ENCODE data around the gene P3H2. TPM values are rescaled to one million over a fixed set of nuclear protein-coding genes. Genes with fewer than 3 reads are reported as not detected.
"Not testable (repeated sequence)": the region's sequence is repeated elsewhere in the genome, so short reads cannot be mapped to it uniquely, and the experiment has no call there.

Gene P3H2
- total and polyA plus RNA-seq, 5 donors = 1.7 to 4.1 (median 3.3) TPM

DNA sequence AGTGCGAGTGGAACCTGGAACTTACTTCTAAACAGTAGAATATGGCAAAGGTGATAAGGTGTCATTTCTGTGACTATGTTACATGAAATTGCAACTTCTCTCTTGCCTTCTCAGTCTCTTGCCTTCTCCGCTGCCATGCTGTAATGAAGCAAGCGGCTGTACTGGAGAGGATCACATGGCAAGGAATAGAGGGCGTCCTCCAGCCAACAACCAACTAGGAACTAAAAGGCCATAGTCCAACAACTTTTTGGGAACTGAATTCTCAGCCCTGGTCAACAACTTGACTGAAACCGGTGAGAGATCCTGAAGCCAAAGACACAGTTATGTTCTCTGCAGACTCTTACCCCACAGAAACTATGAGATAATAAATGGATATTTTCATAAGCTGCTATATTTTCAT is 143.5 kb downstream of the P3H2 start:
- no peaks in the 10 kb centered on the region for H3K27me3 ChIP-seq (ENCODE audit: control insufficient read depth, insufficient read depth)
- no peak for ATAC-seq
- no peak overlapping the region for H3K27ac ChIP-seq (ENCODE audit: low read length)
- DNase-seq = no peak
- 81% methylated on average over 5 of the region's 5 CpGs for WGBS
- no peaks in the 10 kb centered on the region for H3K9me3 ChIP-seq (ENCODE audit: control insufficient read depth, low read length)
- intact Hi-C loops (cut with DNase I) = no loop called here
- H3K4me3 ChIP-seq (ENCODE audit: low read length) = no peak overlapping the region
- peaks cover 5% of the 10 kb centered on the region for H3K4me1 ChIP-seq (ENCODE audit: control insufficient read depth, insufficient read depth, low read length)

DNA sequence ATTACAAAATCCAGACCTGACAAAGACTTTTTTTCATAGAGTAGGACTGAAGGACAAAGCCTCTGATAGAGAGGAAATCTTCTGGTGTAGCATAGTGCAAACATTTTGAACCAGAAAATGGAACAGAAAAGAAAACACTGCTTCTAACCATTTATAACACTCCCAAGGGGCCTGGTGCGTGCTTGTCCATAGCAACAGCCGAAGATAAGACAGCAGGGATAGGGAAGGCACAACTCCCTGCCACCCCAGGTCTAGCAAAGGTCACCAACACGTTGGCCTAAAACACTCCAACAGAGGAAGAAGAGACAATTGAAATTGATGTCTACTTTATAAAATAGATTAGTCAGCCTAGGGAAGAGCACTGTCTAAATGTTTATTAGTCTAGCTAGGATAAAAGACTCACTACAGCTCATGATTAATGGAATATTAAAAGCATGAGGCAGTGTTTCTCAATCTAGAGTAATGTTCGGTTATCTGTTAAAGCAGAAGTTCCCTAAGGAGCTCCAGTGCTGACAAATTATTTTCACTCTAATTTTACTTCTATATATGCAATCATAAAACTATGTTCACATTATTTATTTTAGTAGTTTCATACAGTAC is 145.2 kb downstream of the P3H2 start:
- intact Hi-C loops (cut with DNase I) = no loop called here
- no peaks in the 10 kb centered on the region for H3K9me3 ChIP-seq (ENCODE audit: control insufficient read depth, low read length)
- WGBS = 41% methylated on average over 4 of the region's 4 CpGs
- no peak overlapping the region for H3K4me3 ChIP-seq (ENCODE audit: low read length)
- peak in 1 of 3 donors; percentile 58 for DNase-seq
- no peaks in the 10 kb centered on the region for H3K4me1 ChIP-seq (ENCODE audit: control insufficient read depth, insufficient read depth, low read length)
- peak overlapping the region; percentile 58 for H3K27ac ChIP-seq (ENCODE audit: low read length)
- peak; percentile 45 to 76 for ATAC-seq
- no peaks in the 10 kb centered on the region for H3K27me3 ChIP-seq (ENCODE audit: control insufficient read depth, insufficient read depth)

DNA sequence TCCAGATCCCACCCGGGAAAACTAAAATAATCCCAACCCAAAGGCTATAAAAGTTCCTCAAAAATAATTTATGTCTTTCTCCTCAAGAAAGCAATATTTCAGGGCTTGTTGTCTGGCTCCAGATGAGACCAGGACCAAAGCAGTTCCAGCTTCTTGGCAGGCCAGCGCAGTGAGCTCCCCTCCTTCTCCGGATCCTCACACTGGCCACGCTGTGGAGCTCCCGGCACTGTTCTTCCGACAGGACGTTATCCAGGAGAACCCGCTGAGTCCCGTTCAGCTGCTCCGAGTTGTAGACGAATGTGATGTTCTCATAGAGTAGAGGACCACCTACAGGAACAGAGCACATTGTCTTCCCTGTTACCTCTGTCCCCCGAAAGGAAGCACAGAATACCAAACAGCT is 146.3 kb downstream of the P3H2 start:
- no peaks in the 10 kb centered on the region for H3K27me3 ChIP-seq (ENCODE audit: control insufficient read depth, insufficient read depth)
- intact Hi-C loops (cut with DNase I) = no loop called here
- no peaks in the 10 kb centered on the region for H3K4me1 ChIP-seq (ENCODE audit: control insufficient read depth, insufficient read depth, low read length)
- DNase-seq (no peak), ATAC-seq (no peak)
- H3K9me3 ChIP-seq (ENCODE audit: control insufficient read depth, low read length) = no peaks in the 10 kb centered on the region
- WGBS = 91% methylated on average over 12 of the region's 12 CpGs
- H3K27ac ChIP-seq (ENCODE audit: low read length) = no peak overlapping the region
- H3K4me3 ChIP-seq (ENCODE audit: low read length) = no peak overlapping the region

DNA sequence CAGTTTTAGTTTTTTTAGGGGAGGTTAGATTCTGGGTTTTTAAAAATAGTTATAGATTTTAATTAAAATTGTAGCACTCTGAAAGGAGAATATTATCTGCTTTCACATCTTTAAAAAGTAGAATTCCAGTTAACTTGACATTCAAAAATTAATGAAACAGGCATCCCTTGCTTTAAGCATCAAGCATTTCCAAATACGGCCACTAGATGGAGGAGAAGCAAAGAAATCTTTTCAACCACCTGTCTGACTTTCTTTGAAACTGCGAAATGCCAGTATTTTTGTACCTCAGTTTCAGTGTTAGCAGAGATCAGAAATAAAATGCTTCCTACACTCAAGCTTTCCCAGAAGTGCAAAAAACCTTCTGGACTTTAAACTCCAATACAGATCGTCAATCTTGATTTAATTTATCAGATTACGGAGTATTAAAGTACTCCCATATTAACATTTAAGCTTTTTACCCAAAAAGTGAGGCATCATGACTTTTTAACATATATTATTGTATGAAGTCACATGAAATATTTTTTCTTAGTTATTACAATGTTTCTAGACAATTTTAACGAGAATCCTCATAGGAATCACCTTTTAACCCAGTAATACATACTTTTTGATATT is 153.3 kb downstream of the P3H2 start:
- DNase-seq (no peak), ATAC-seq (no peak)
- no peaks in the 10 kb centered on the region for H3K4me1 ChIP-seq (ENCODE audit: control insufficient read depth, insufficient read depth, low read length)
- 42% methylated on average over 5 of the region's 5 CpGs for WGBS
- H3K4me3 ChIP-seq (ENCODE audit: low read length) = no peak overlapping the region
- H3K27ac ChIP-seq (ENCODE audit: low read length) = no peak overlapping the region
- intact Hi-C loops (cut with DNase I) = loop anchor here in 1 of 4 donors (10.0 kb wide), 1 partner anchor 157 kb away; the partner anchor contains the start of gene P3H2
- H3K9me3 ChIP-seq (ENCODE audit: control insufficient read depth, low read length) = no peaks in the 10 kb centered on the region
- H3K27me3 ChIP-seq (ENCODE audit: control insufficient read depth, insufficient read depth) = no peaks in the 10 kb centered on the region

DNA sequence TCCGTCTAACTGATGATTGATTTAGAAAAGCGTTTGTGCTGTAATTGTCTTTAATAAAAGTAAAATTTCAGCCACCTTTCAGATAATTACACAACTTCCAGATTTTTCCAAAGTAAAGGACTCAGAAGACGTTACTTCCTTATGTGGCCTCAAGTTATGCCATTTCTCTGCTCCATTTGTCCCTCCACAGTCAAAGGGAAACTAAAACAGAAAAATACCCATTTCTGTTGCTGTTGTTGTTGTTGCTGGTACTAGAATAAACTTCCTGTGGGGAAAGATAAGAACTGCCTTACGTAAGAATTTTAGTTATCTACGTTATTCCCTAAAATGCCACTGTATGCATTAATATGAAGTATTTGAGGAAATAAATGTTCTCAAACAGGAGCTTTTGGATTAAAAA is 153.9 kb downstream of the P3H2 start:
- ATAC-seq = no peak

DNA sequence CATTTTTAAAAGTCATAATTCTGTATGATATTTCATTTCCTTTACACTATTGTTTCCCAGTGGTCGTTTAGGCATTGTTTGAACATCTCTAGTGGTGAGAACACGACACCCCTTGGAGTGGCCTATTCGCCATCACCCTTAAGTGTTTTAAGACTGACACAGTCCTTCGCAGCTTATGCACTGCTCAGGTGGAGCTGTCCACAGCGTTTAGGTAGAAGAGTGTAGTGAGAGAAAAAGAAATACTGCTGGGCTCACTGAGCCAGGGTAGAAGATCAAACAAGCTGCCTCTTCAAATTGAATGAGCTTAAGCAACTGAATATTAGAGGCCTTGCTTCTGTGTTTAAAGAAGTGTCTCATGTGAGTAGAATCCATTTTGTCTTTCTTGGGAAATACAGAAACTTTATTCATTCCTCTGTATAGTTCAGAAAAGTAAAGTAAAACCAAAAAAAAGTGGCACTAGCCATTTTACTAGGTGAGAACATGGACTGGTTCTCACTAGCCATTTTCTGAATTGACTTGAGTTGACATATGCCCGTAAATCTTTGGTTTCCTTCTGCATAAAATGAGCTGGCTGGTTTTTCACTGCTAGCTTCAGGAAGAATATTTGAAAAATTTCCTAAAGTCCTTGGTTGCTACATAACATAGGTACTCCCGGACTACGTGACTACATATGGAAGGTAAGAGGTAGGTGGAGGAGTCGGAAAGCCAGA is 155.9 kb downstream of the P3H2 start:
- no peak for DNase-seq
- Histone ChIP-seq H3K4me3 (ENCODE audit: low read length) (no peak overlapping the region), H3K27me3 (ENCODE audit: control insufficient read depth, insufficient read depth) (peaks cover 3% of the 10 kb centered on the region), H3K4me1 (ENCODE audit: control insufficient read depth, insufficient read depth, low read length) (no peaks in the 10 kb centered on the region), H3K9me3 (ENCODE audit: control insufficient read depth, low read length) (no peaks in the 10 kb centered on the region), H3K27ac (ENCODE audit: low read length) (no peak overlapping the region)
- ATAC-seq = no peak
- intact Hi-C loops (cut with DNase I) = loop anchor here (5.0 to 10.0 kb wide), 4 partner anchors 160 to 458 kb away; partner anchors contain the start of genes CLDN1 (in 1 of the 4) and P3H2 (in 1 of the 4)
- WGBS = 81% methylated on average over 9 of the region's 9 CpGs

More for the DNA sequence above, 153.9 kb downstream of the P3H2 start:
- Histone ChIP-seq H3K4me3 (ENCODE audit: low read length) (no peak overlapping the region), H3K27ac (ENCODE audit: low read length) (no peak overlapping the region), H3K27me3 (ENCODE audit: control insufficient read depth, insufficient read depth) (no peaks in the 10 kb centered on the region), H3K4me1 (ENCODE audit: control insufficient read depth, insufficient read depth, low read length) (no peaks in the 10 kb centered on the region), H3K9me3 (ENCODE audit: control insufficient read depth, low read length) (no peaks in the 10 kb centered on the region)
- 49% methylated on average over 5 of the region's 5 CpGs for WGBS
- intact Hi-C loops (cut with DNase I) = loop anchor here in 1 of 4 donors (10.0 kb wide), 1 partner anchor 158 kb away; the partner anchor contains the start of gene P3H2
- no peak for DNase-seq

DNA sequence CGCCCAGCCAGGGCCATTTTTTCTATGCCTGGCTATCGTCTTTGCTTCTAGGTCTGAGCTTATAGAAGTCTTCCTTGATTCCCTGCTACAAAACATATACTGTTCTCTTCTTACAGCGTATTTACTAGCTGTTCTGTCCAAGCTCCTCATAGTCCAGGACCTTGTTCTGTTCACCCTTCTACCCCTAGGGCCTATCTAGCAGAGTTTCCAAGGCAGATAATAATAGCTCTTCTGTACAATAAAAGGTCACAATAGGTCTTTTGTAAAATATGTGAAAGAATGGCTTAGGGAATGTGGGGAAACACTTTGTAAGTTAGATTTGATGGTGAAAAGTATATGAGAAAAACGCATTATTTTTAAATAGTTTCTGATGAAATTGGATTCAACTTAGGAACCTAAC is 158.2 kb downstream of the P3H2 start:
- Histone ChIP-seq H3K4me3 (ENCODE audit: low read length) (no peak overlapping the region), H3K27me3 (ENCODE audit: control insufficient read depth, insufficient read depth) (peaks cover 3% of the 10 kb centered on the region), H3K27ac (ENCODE audit: low read length) (no peak overlapping the region), H3K4me1 (ENCODE audit: control insufficient read depth, insufficient read depth, low read length) (no peaks in the 10 kb centered on the region), H3K9me3 (ENCODE audit: control insufficient read depth, low read length) (no peaks in the 10 kb centered on the region)
- DNase-seq = no peak
- no peak for ATAC-seq
- WGBS = 91% methylated on average over 4 of the region's 4 CpGs
- intact Hi-C loops (cut with DNase I) = loop anchor here (5.0 to 10.0 kb wide), 4 partner anchors 162 to 460 kb away; partner anchors contain the start of genes CLDN1 (in 1 of the 4) and P3H2 (in 1 of the 4)

DNA sequence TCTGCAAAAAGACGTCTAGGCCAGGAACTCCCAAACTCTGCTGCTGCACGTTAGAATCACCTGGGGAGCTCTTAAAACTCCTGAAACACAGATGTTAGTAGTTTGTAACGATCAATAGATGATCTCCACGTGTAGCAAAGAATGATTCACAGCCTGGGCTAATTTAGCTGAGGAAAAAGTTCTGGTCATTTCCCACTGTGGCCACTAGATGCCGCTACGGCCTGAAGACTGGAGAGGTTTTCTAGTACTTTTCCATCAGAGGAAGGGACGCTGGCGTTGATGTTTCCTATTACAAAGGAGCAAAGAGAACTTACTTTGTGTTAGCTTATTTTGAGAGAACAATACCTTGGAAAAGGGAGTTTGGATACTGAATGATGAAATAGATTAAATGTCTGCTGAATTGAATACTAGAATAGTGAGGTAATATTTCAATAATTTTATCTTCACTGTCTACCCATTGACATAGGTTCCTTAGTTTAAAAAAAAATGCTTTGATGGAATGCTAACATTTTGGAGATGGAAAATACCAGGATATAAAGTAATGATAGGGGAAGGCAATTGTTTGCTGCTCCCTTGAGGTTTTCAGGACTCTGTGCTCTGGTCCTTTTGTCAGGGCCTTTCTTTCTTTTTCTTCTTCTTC is 159.1 kb downstream of the P3H2 start:
- 5% methylated on average over 8 of the region's 8 CpGs for WGBS
- intact Hi-C loops (cut with DNase I) = loop anchor here (5.0 to 10.0 kb wide), 4 partner anchors 163 to 461 kb away; partner anchors contain the start of genes CLDN1 (in 1 of the 4) and P3H2 (in 1 of the 4)
- H3K4me1 ChIP-seq (ENCODE audit: control insufficient read depth, insufficient read depth, low read length) = no peaks in the 10 kb centered on the region
- H3K27me3 ChIP-seq (ENCODE audit: control insufficient read depth, insufficient read depth) = peaks cover 3% of the 10 kb centered on the region
- H3K9me3 ChIP-seq (ENCODE audit: control insufficient read depth, low read length) = no peaks in the 10 kb centered on the region
- peak; percentile 65 to 83 (median 73) for DNase-seq
- no peak overlapping the region for H3K4me3 ChIP-seq (ENCODE audit: low read length)
- ATAC-seq = peak; percentile 64 to 83
- H3K27ac ChIP-seq (ENCODE audit: low read length) = no peak overlapping the region

DNA sequence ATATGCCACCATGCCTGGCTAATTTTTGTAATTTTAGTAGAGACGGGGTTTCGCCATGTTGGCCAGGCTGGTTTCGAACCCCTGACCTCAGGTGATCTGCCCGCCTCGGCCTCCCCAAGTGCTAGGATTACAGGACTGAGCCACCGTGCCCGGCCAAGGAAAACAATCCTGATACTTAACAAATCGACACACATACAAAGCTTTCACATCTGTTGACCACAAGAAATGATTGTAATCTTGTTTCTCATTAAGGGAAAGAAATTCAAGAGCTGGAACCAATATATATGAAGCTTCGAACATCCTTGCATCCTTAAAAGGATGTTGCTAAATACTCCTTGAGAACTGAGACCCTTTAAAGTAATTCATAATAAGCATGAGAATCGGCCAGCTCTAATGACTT is 159.6 kb downstream of the P3H2 start:
- not testable (repeated sequence) for H3K4me3 ChIP-seq (ENCODE audit: low read length); ATAC-seq; H3K27me3 ChIP-seq (ENCODE audit: control insufficient read depth, insufficient read depth); H3K27ac ChIP-seq (ENCODE audit: low read length); H3K9me3 ChIP-seq (ENCODE audit: control insufficient read depth, low read length); DNase-seq; H3K4me1 ChIP-seq (ENCODE audit: control insufficient read depth, insufficient read depth, low read length)
- intact Hi-C loops (cut with DNase I) = loop anchor here (5.0 to 10.0 kb wide), 4 partner anchors 164 to 461 kb away; partner anchors contain the start of genes CLDN1 (in 1 of the 4) and P3H2 (in 1 of the 4)
- WGBS = 75% methylated on average over 10 of the region's 10 CpGs

DNA sequence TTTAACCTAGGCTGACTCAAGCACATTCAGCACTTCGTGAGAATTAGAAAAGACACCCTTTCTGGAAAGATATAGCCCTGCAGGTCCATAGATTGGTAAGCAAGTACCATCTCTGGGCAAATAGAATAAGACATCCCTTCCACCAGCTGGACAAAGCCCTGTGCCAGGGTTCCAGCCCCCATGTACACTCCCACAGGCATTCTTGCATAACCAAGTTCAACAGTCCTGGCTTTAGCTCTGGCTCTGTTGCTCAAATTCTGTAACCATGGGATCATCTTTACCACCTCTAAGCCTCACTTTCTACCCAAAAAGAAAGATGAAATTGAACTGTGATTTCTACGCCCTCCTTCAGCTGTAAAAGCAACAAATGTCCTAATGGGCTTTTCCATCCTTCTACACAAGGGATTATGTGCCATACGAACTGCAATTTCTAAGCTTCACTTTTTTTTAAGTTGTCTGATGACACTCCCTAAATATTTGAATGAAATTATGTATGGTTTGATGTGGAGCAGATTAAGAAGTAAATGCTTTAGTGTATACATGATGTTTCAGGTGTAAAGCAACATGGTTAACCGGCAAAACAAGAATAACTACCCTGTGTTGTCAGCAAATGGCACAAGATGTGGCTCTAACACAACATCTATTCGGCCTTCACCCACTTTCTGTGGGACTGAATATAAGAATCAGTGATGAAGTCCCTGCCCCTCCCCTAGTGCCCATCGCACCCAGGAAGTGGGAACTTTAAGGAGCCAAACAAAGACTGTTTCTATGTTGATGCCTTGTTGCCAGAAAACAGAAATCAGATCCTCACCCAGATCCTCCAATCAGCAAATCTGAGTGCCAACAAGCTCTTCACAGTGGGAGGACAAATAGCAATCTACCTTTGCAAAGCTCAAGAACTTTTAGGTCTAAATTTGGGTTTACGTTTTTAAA is 165.7 kb downstream of the P3H2 start:
- Histone ChIP-seq H3K4me3 (ENCODE audit: low read length) (no peak overlapping the region), H3K9me3 (ENCODE audit: control insufficient read depth, low read length) (no peaks in the 10 kb centered on the region), H3K4me1 (ENCODE audit: control insufficient read depth, insufficient read depth, low read length) (no peaks in the 10 kb centered on the region), H3K27ac (ENCODE audit: low read length) (no peak overlapping the region), H3K27me3 (ENCODE audit: control insufficient read depth, insufficient read depth) (no peaks in the 10 kb centered on the region)
- no peak for DNase-seq
- intact Hi-C loops (cut with DNase I) = loop anchor here in 2 of 4 donors (5.0 to 10.0 kb wide), 2 partner anchors 680 to 688 kb away; no protein-coding TSS in a partner anchor
- 89% methylated on average over 7 of the region's 7 CpGs for WGBS
- ATAC-seq = peak in 1 of 2 donors; percentile 36
